K562 (cell line): ENCODE measurements around the gene SPINT3.
"Not testable (repeated sequence)": the region's sequence is repeated elsewhere in the genome, so short reads cannot be mapped to it uniquely, and the experiment has no call there.

ENCODE experiments used
- CREB1 ChIP-seq, 2 experiments: sonication (generic) in 1 of 2; formaldehyde crosslinking in 1 of 2; IDR thresholded peaks; 2 replicates each; pipeline versions ENCODE4 v1.6.1 to v1.8.0; 2012 to 2022; ENCODE audit warnings: inconsistent platforms in 1 of 2, mild to moderate bottlenecking in 1 of 2, missing genetic modification reagents in 1 of 2, moderate library complexity in 1 of 2
- FOXJ3 ChIP-seq: sonication (generic); formaldehyde crosslinking; IDR thresholded peaks from 2 replicates; pipeline ENCODE4 v1.4.0; 2020; ENCODE audit warnings: mild to moderate bottlenecking, missing genetic modification reagents
- KAT7 ChIP-seq: sonication (generic); formaldehyde crosslinking; IDR thresholded peaks from 2 replicates; pipeline ENCODE4 v1.8.0; 2022; ENCODE audit warnings: missing genetic modification reagents, mild to moderate bottlenecking, borderline replicate concordance
- RBM17 ChIP-seq: fragments of 200-400 bp; formaldehyde crosslinking; IDR thresholded peaks from 2 replicates; pipeline ENCODE4 v1.6.1; 2017; ENCODE audit warnings: low read depth, mild to moderate bottlenecking, low read length, borderline replicate concordance
- SMARCA5 ChIP-seq: fragments of 450-650 bp; IDR thresholded peaks from 2 replicates; pipeline ENCODE4 v1.6.1; 2016
- ZNF121 ChIP-seq: sonication (generic); formaldehyde crosslinking; conservative IDR thresholded peaks from 2 replicates; pipeline ENCODE4 v1.8.0; 2022; ENCODE audit warnings: missing genetic modification reagents
- ZNF444 ChIP-seq: fragments of 250-450 bp; sonication (Bioruptor Pico); IDR thresholded peaks from 2 replicates; pipeline ENCODE4 v1.4.0; 2020; ENCODE audit warnings: mild to moderate bottlenecking, moderate library complexity
- ZNF707 ChIP-seq: fragments of 250-450 bp; sonication (Bioruptor Pico); conservative IDR thresholded peaks from 2 replicates; pipeline ENCODE4 v1.8.0; 2022; ENCODE audit warnings: inconsistent platforms, mild to moderate bottlenecking, moderate library complexity

DNA sequence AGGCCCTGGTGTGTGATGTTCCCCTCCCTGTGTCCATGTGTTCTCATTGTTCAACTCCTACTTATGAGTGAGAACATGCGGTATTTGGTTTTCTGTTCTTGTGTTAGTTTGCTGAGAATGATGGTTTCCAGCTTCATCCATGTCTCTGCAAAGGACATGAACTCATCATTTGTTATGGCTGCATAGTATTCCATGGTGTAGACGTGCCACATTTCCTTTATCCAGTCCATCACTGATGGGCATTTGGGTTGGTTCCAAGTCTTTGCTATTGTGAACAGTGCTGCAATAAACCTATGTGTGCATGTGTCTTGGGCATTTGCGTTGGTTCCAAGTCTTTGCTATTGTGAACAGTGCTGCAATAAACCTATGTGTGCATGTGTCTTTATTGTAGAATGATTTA lies 43.1 kb downstream of the SPINT3 start:
- TF ChIP-seq ZNF444; FOXJ3 (CRISPR knock-in tag); RBM17; ZNF121 (CRISPR knock-in tag); KAT7; ZNF707 (CRISPR knock-in tag); CREB1 (IDR thresholded peaks at IDR 0.05); CREB1 (CRISPR knock-in tag; IDR thresholded peaks at IDR 0.05); SMARCA5: not testable (repeated sequence)
